Measurements from ENCODE around the gene ITSN2.

The ITSN2 gene

DNA sequence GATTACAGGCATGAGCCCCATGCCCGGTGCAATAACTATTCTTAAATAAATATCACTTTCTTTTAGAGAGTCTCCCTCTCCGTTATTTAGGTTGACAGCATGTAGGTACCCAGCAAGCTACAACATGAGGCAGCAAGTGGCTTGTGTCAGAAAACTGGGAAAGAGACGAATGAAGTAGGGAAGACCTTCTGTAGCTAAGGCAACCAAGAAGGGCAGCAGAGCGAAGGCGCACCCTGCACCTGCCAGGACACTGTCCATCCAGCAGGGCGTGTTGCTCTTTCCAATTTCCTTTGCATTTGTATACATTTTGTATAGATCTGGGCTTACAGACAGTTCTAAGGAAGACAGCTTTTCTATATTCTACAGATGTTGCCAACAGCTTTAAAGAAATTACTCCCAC lies 137.4 kb downstream of the ITSN2 start:
- DNase-seq (ENCODE audit: insufficient read length) (no peak), FAIRE-seq (no peak)
- TF ChIP-seq POLR2A (IDR thresholded peaks at IDR 0.05; ENCODE audit: low read depth, low read length) (no peak), POLR2AphosphoS5 (IDR thresholded peaks at IDR 0.05; ENCODE audit: low read depth, low read length) (no peak), TAF1 (IDR thresholded peaks at IDR 0.05; ENCODE audit: borderline replicate concordance, low read depth, low read length) (no peak)

DNA sequence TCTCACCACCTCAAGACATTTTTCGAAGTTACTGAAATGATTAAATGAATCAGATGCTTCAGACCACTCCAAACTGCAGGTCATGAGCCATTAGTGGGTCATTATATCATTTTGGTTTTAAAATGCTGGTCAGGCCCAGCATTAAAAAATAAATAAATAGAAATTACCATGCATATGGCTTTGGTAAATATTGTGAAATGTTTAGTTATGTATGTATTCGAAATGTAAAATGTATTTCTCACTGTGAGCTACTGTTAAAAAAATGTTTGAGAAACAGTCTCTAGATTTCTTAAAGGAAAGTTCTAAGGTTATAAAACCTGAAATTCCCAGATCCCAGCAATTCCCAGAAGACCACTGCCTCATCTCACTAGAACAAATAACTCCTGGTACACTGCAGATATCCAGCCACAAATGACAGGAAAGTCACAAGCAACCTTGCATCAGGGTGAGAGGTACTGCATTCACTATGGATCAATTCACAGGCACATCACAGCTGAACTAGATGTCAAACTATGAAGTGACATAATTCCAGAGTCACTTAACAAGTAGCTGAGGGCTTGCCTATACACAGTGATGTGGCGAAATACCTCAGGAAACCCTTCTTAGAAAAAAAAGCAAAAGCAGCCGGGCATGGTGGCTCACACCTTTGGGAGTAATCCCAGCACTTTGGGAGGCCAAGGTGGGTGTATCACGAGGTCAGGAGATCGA lies 138.8 kb downstream of the ITSN2 start:
- DNase-seq (ENCODE audit: insufficient read length) = no peak
- TF ChIP-seq POLR2AphosphoS5 (IDR thresholded peaks at IDR 0.05; ENCODE audit: low read depth, low read length) (no peak), TAF1 (IDR thresholded peaks at IDR 0.05; ENCODE audit: borderline replicate concordance, low read depth, low read length) (no peak), POLR2A (IDR thresholded peaks at IDR 0.05; ENCODE audit: low read depth, low read length) (no peak)
- no peak for FAIRE-seq

DNA sequence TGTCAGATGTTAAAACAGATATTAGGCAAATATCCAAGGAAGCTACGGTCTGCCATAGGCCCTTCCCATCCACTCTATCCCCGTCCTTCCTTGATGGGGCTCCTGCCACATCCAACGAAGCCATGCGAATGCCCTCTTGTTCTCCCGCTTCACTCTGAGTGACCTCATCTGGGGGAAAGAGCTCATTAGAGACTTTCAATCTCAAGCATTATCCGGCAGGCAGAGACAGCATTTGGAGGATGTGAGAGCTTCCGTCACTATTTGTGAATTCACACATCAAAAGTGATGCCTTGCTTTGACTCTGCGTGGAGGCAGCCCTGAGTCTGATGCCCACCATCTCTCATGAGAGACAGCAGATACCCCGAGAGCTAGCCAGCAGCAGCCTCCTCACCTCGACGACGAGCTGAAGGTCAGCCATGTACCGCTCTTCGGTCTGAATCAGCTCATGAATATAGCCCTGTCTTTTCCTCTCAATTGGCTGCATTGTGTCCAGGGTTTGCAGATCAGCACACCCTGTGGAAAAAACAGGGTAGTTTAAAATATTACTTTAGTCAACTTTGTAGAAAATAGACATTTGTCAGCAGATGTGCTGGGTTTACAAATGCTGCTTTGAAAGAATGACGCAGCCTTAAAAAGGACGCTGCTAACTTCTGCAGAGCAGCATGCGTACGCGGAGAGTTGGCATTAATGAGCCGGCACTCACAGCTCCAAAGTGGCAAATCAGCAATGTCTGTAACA lies 139.6 kb downstream of the ITSN2 start:
- DNase-seq (ENCODE audit: insufficient read length) = no peak
- TF ChIP-seq TAF1 (IDR thresholded peaks at IDR 0.05; ENCODE audit: borderline replicate concordance, low read depth, low read length) (no peak), POLR2AphosphoS5 (IDR thresholded peaks at IDR 0.05; ENCODE audit: low read depth, low read length) (no peak), POLR2A (IDR thresholded peaks at IDR 0.05; ENCODE audit: low read depth, low read length) (no peak)
- FAIRE-seq = no peak

DNA sequence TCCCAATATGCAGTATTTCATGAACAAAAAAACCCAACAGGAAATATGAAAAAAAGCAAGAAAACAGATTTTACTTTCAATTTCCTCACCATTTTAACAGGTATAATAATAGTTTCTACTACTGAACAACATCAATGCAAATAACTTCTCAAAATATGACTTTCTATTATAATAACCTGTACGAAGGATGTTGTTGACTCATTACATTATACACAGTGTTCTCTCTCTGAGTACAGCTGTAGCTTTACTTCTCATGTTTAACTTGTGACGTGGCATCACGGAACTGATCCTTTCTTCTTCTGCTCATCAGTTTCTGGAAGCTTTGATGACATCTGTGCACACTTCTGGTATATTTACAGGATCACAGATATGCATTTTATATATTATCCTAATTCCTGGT lies 145.5 kb downstream of the ITSN2 start:
- peak; percentile 58 for FAIRE-seq
- no peak for TF ChIP-seq TAF1 (IDR thresholded peaks at IDR 0.05; ENCODE audit: borderline replicate concordance, low read depth, low read length)
- no peak for TF ChIP-seq POLR2A (IDR thresholded peaks at IDR 0.05; ENCODE audit: low read depth, low read length)
- no peak for TF ChIP-seq POLR2AphosphoS5 (IDR thresholded peaks at IDR 0.05; ENCODE audit: low read depth, low read length)
- DNase-seq (ENCODE audit: insufficient read length) = peak; percentile 49

DNA sequence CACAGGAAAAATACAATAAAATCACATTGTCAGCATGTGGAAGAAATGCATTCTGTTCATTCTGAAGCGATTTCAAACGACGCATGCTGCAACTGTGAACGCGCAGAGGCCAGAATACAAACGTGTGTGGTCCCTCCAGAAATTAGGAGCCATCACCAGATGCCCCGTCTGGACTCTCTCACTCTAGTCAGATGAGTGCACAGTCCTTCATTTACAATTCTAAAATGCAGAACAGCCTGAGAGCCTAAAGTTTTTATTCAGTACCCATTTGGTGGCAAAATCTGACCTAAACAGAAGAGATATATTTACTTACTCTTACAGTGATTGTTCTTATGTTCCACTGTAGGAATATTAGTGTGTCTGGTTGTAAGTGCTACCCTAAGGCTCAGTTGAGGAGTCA lies 148.9 kb downstream of the ITSN2 start:
- no peak for DNase-seq (ENCODE audit: insufficient read length)
- no peak for FAIRE-seq
- TF ChIP-seq TAF1 (IDR thresholded peaks at IDR 0.05; ENCODE audit: borderline replicate concordance, low read depth, low read length) (no peak), POLR2AphosphoS5 (IDR thresholded peaks at IDR 0.05; ENCODE audit: low read depth, low read length) (no peak), POLR2A (IDR thresholded peaks at IDR 0.05; ENCODE audit: low read depth, low read length) (no peak)

DNA sequence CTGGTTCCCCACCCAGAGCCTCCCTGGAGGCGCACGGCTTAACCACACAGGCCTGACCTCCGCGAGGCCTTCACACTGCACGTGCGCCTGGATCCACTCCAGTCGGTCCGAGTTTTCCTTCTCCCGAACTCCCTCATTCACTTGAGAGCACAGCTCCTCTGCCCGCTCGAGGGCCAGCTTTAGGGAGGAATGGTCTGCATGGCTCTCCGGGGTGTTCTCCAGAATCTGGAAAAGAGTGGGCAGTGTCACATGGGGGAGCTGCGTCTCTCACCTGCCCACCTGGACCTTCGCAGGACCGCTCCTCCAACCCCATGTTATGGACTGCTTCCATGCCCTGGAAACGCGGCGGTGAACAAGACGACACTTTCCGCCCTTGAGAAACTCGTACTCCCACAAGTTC lies 149.6 kb downstream of the ITSN2 start:
- TF ChIP-seq POLR2A (IDR thresholded peaks at IDR 0.05; ENCODE audit: low read depth, low read length) = no peak
- FAIRE-seq (no peak), DNase-seq (ENCODE audit: insufficient read length) (no peak)

DNA sequence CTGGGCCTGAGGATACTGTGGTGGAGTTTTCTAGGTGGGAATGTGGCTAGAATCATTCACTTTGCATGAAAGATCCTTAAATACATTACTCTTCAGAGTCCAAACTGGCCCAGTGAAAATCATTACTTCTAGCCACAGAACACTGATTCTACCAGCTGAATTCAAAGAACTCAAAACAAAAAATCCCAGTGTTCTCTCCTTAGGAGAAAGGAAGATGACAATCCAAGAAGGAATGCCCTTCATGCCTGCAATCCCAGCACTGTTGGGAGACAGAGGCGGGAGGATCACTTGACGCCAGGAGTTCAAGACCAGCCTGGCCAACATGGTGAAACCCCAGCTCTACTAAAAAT lies 150.3 kb downstream of the ITSN2 start:
- FAIRE-seq = no peak
- DNase-seq (ENCODE audit: insufficient read length) = no peak
- TF ChIP-seq TAF1 (IDR thresholded peaks at IDR 0.05; ENCODE audit: borderline replicate concordance, low read depth, low read length) = no peak
- no peak for TF ChIP-seq POLR2A (IDR thresholded peaks at IDR 0.05; ENCODE audit: low read depth, low read length)
- TF ChIP-seq POLR2AphosphoS5 (IDR thresholded peaks at IDR 0.05; ENCODE audit: low read depth, low read length) = no peak

DNA sequence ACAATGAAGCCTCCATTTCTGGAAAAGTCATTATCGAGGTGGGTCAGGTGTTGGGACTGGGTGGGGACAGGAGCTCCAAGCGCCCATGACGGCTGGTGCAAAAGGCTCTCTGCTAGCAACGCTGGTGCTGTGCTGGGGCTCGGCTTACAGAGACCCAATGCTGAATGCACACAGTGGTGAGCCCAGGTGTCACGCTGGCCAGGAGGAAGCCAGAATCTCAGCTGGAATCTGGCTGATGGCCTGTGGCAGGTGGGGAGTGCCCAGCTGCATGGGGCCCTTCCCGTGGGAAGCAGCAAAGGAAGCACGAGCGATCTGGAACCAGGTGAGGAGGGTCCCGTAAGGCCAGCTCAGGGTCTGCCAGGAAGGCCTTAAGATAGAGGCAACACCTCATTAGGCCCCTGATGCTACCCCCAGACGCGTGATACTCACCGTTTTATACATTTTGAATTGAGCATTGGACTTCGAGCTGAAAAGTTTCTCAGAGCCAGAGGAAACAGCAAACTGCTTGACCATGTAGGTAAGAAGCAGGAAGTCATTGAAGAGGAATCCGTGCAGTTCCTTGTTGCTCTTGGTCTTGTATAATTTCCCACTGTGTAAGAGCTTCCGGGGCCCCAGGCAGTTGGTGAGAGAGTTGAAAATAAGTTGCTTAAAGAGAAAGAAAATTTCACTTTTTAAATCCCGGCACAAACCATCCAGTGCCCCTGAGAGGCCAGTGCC lies 150.8 kb downstream of the ITSN2 start:
- DNase-seq (ENCODE audit: insufficient read length) (no peak), FAIRE-seq (no peak)
- no peak for TF ChIP-seq POLR2AphosphoS5 (IDR thresholded peaks at IDR 0.05; ENCODE audit: low read depth, low read length)
- no peak for TF ChIP-seq POLR2A (IDR thresholded peaks at IDR 0.05; ENCODE audit: low read depth, low read length)
- no peak for TF ChIP-seq TAF1 (IDR thresholded peaks at IDR 0.05; ENCODE audit: borderline replicate concordance, low read depth, low read length)

DNA sequence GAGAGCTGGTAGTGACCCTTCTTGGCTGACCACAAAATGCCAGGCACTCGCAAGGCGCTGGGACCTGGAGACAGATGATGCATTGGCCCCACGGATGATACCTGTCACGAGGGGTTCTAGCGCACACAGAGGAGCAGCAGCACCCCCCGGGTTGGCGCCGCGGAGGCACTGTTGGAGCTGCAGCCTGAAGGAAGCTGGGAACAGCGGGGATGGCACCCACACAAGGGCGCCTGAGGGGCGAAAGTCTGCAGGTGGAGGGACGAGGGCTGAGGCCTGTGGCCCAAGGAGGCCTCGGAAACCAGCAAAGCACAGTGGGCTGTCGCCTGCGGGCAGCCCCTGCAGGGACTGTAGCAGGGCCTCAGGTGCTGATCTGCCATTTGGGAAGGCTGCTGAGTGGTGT lies 151.8 kb downstream of the ITSN2 start:
- TF ChIP-seq POLR2A (IDR thresholded peaks at IDR 0.05; ENCODE audit: low read depth, low read length) (no peak), TAF1 (IDR thresholded peaks at IDR 0.05; ENCODE audit: borderline replicate concordance, low read depth, low read length) (no peak), POLR2AphosphoS5 (IDR thresholded peaks at IDR 0.05; ENCODE audit: low read depth, low read length) (no peak)
- no peak for DNase-seq (ENCODE audit: insufficient read length)
- no peak for FAIRE-seq

DNA sequence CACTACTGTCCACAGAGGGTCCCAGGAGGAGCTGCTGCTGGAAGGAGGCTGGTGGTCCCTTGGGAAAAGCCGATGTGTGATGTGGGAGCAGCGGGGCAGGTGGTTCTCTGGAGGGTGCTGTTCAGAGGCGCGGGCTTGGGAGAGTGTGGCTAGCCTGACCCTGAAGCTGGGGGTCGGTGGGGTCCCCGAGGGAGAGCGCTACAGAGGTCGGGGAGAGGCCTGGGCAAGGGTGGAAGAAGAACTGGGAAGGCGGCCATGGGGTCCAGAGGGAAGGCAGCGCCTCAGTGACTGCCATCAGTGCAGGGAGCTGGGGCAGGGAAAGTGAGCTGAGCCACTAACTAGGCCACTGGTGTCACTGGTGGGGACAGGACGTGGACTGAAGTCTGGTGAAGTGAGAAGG lies 153.0 kb downstream of the ITSN2 start:
- FAIRE-seq (no peak), DNase-seq (ENCODE audit: insufficient read length) (no peak)
- TF ChIP-seq POLR2AphosphoS5 (IDR thresholded peaks at IDR 0.05; ENCODE audit: low read depth, low read length) (no peak), TAF1 (IDR thresholded peaks at IDR 0.05; ENCODE audit: borderline replicate concordance, low read depth, low read length) (no peak), POLR2A (IDR thresholded peaks at IDR 0.05; ENCODE audit: low read depth, low read length) (no peak)

DNA sequence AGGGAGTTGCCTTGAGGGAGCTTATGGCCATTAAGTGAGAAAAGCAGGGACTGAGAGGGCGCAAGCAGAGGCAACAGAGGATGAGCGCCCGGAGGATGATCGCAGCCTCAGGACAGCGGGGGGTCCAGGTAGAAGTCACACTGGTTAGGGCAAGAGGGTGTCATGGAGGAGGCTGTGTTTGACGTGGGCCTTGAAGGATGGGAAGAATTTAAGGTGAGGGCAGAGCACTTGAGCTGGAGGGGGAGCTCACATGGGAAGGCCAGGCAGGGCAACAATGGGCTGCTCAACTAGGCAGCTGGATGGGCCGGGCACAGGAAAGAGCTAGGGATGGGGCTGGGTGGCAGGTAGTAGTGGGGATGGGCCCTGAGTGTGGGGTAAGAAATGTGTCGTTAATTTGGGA lies 153.6 kb downstream of the ITSN2 start:
- FAIRE-seq = no peak
- DNase-seq (ENCODE audit: insufficient read length) = no peak
- TF ChIP-seq POLR2A (IDR thresholded peaks at IDR 0.05; ENCODE audit: low read depth, low read length) = no peak
- no peak for TF ChIP-seq TAF1 (IDR thresholded peaks at IDR 0.05; ENCODE audit: borderline replicate concordance, low read depth, low read length)
- no peak for TF ChIP-seq POLR2AphosphoS5 (IDR thresholded peaks at IDR 0.05; ENCODE audit: low read depth, low read length)

DNA sequence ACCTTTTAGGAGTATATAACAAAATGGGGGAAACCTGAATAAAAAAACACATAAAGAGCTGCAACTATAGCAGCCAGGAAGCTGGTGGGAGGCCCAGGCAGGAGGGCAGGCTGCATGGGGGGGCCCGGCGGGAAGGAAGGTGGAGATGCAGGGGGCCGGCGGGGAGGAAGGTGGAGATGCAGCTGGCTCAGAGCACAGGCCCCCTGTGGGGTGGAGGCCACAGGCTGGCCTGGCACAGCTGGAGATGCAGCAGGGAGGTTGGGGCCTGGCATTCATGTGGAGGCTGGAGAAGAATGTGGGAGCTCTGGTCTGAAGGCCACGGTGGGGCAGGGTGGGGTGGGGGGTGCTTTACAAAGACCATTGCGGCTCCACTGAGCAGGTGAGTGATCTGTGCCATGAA lies 154.1 kb downstream of the ITSN2 start:
- no peak for TF ChIP-seq POLR2AphosphoS5 (IDR thresholded peaks at IDR 0.05; ENCODE audit: low read depth, low read length)
- no peak for TF ChIP-seq TAF1 (IDR thresholded peaks at IDR 0.05; ENCODE audit: borderline replicate concordance, low read depth, low read length)
- TF ChIP-seq POLR2A (IDR thresholded peaks at IDR 0.05; ENCODE audit: low read depth, low read length) = no peak
- no peak for DNase-seq (ENCODE audit: insufficient read length)
- no peak for FAIRE-seq

Measured in GM12892 (cell line).